Ishikawa (cell line): ENCODE data around the gene ADCY5.

Source experiments
- REST ChIP-seq: IDR thresholded peaks from 2 replicates; pipeline ENCODE4 v1.6.1; 2012; ENCODE audit warnings: low read depth, mild to moderate bottlenecking
- TEAD4 ChIP-seq: IDR thresholded peaks from 2 replicates; pipeline ENCODE4 v1.6.1; 2012

GRCh38 chr3:123373474-123373987 lies 75.4 kb downstream of the ADCY5 start:
- TF ChIP-seq TEAD4 (no peak), REST (no peak)
